CD14-positive monocyte (primary cell): ENCODE results near the gene LTBP1. TPM values are rescaled to one million over a fixed set of nuclear protein-coding genes. Genes with fewer than 3 reads are reported as not detected.

Experiments
- DNase-seq, 3 donors: peaks; one replicate each; pipeline ENCODE4 v3.0.0-alpha.2; 2011 to 2022
- H2AFZ ChIP-seq: 2 replicates; pipeline ENCODE4 v1.6.0; 2012; ENCODE audit warnings: mild to moderate bottlenecking, low read depth, low read length, inconsistent platforms; ENCODE audit not compliant: insufficient read depth, poor library complexity, severe bottlenecking
- H3K27ac ChIP-seq, 2 donors: 1 replicate in 1 of 2; 2 replicates in 1 of 2; pipeline ENCODE4 v1.5.1; 2012 to 2013; ENCODE audit warnings: low read length in 2 of 2, control low read depth in 1 of 2, inconsistent platforms in 1 of 2, low read depth in 1 of 2, mild to moderate bottlenecking in 1 of 2
- H3K27me3 ChIP-seq, 2 donors: one replicate each; pipeline versions ENCODE4 v1.6.0 to v1.6.1; 2011 to 2013; ENCODE audit warnings: low read length in 2 of 2; ENCODE audit not compliant: control insufficient read depth in 2 of 2, insufficient read depth in 2 of 2
- H3K36me3 ChIP-seq, 2 donors: replicated peaks in 1 of 2; 1 replicate in 1 of 2; 2 replicates in 1 of 2; pipeline versions ENCODE4 v1.5.1 to v1.6.1; 2012 to 2013; ENCODE audit warnings: low read length in 2 of 2, control low read depth in 1 of 2, inconsistent platforms in 1 of 2, mild to moderate bottlenecking in 1 of 2; ENCODE audit not compliant: insufficient read depth in 2 of 2, control insufficient read depth in 1 of 2
- H3K4me1 ChIP-seq, 2 donors: 1 replicate in 1 of 2; 2 replicates in 1 of 2; pipeline versions ENCODE4 v1.5.1 to v1.6.1; 2012 to 2013; ENCODE audit warnings: low read length in 2 of 2, control low read depth in 1 of 2, inconsistent platforms in 1 of 2, mild to moderate bottlenecking in 1 of 2, moderate library complexity in 1 of 2; ENCODE audit not compliant: insufficient read depth in 2 of 2, control insufficient read depth in 1 of 2
- H3K4me2 ChIP-seq: replicated peaks from 2 replicates; pipeline ENCODE3; 2012; ENCODE audit warnings: low read length, moderate library complexity, mild to moderate bottlenecking; ENCODE audit not compliant: poor library complexity, severe bottlenecking; ENCODE audit errors: extremely low read depth
- H3K4me3 ChIP-seq, 3 experiments: fragments of 200-600 bp in 1 of 3; sonication (generic) in 1 of 3; replicated peaks in 1 of 3; 1 replicate in 2 of 3; 2 replicates in 1 of 3; pipeline ENCODE4 v1.5.1; 2011 to 2013; ENCODE audit warnings: low read length in 3 of 3, mild to moderate bottlenecking in 3 of 3, control low read depth in 2 of 3, low read depth in 2 of 3, inconsistent platforms in 1 of 3, moderate library complexity in 1 of 3
- H3K79me2 ChIP-seq: 2 replicates; pipeline ENCODE4 v1.6.0; 2012; ENCODE audit warnings: mild to moderate bottlenecking, control low read depth, inconsistent platforms, low read length, moderate library complexity; ENCODE audit not compliant: insufficient read depth
- H3K9ac ChIP-seq: 2 replicates; pipeline ENCODE4 v1.6.0; 2017; ENCODE audit warnings: low read length, mild to moderate bottlenecking; ENCODE audit not compliant: insufficient read depth, poor library complexity, severe bottlenecking
- H3K9me3 ChIP-seq, 2 donors: replicated peaks in 1 of 2; 1 replicate in 1 of 2; 2 replicates in 1 of 2; pipeline versions ENCODE4 v1.5.1 to v1.6.1; 2012 to 2013; ENCODE audit warnings: low read length in 2 of 2, control low read depth in 1 of 2; ENCODE audit not compliant: control insufficient read depth in 1 of 2, insufficient read depth in 1 of 2
- H4K20me1 ChIP-seq: 2 replicates; pipeline ENCODE4 v1.6.0; 2012; ENCODE audit warnings: mild to moderate bottlenecking, low read length, control low read depth, moderate library complexity; ENCODE audit not compliant: insufficient read depth
- H3K27ac Mint-ChIP-seq, 7 donors: one replicate each; pipeline ENCODE4 v1.8.0; 2020; ENCODE audit warnings: mild to moderate bottlenecking in 7 of 7, mixed read lengths in 7 of 7, moderate library complexity in 6 of 7, inconsistent platforms in 2 of 7
- H3K27me3 Mint-ChIP-seq, 3 donors: one replicate each; pipeline ENCODE4 v1.8.0; 2021 to 2022; ENCODE audit warnings: low read depth in 3 of 3, mild to moderate bottlenecking in 3 of 3, mixed read lengths in 3 of 3, moderate library complexity in 3 of 3, inconsistent platforms in 1 of 3
- H3K36me3 Mint-ChIP-seq, 2 donors: one replicate each; pipeline ENCODE4 v1.8.0; 2020; ENCODE audit warnings: mixed read lengths in 2 of 2, inconsistent platforms in 1 of 2, mild to moderate bottlenecking in 1 of 2
- H3K4me1 Mint-ChIP-seq: one replicate; pipeline ENCODE4 v1.8.0; 2020; ENCODE audit warnings: mild to moderate bottlenecking, mixed read lengths
- H3K4me3 Mint-ChIP-seq, 2 donors: one replicate each; pipeline ENCODE4 v1.8.0; 2020; ENCODE audit warnings: mild to moderate bottlenecking in 2 of 2, mixed read lengths in 2 of 2, moderate library complexity in 1 of 2
- H3K9me3 Mint-ChIP-seq, 7 donors: one replicate each; pipeline ENCODE4 v1.8.0; 2020 to 2022; ENCODE audit warnings: mixed read lengths in 7 of 7, mild to moderate bottlenecking in 6 of 7, moderate library complexity in 6 of 7, inconsistent platforms in 2 of 7
- WGBS: methylation state at CpG from one replicate; pipeline ENCODE4 v1.1.5; 2013; ENCODE audit warnings: missing lambda C conversion rate; ENCODE audit not compliant: insufficient coverage; 5-methylcytosine and 5-hydroxymethylcytosine counted together
- intact Hi-C, 2 donors: fragments of 100-400 bp; cut with micrococcal nuclease; formaldehyde crosslinking; loops; one replicate each; pipeline versions ENCODE4 v1.15.0 to v1.15.1; 2023
- polyA plus RNA-seq, 3 donors: library from polyadenylated mRNA; depleted of rRNA in 1 of 3; unstranded in 2 of 3; stranded (reverse) in 1 of 3; fragments of 300-500 nt in 2 of 3; fragments of >200 nt in 1 of 3; fragmentation: Illumina TruSeq in 2 of 3; gene quantifications; 1 replicate in 2 of 3; 2 replicates in 1 of 3; pipeline ENCODE4 v1.2.3, GENCODE V29; 2012 to 2021
- TF ChIP-seq, protein P1 (sequence below): fragments of 200-600 bp; IDR thresholded peaks from one replicate; pipeline ENCODE4 v1.8.0; 2022; ENCODE audit warnings: antibody characterized with exemption, mild to moderate bottlenecking

Gene LTBP1
- polyA plus RNA-seq, 3 donors: 0.18 to 0.24 TPM; not detected in 1

DNA sequence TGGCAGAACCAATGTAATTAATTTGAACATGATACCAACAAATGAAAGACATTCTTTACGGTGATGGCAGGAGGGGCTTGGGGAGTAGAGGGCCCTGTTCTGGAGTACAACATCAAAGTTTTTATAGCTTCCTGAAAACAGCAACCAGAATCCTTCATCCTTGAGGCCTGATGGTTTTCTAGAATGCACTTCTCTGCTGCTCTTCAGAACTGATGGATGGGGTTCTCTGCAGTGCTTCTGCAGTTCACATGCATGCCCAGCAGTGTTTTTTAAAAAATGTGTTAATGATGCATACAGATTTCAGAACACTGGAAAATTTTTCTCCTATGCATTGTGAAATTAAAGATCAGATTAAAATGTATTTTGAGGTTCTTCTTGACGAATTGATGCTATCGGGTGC, 2.5 kb downstream of the LTBP1 start:
- Mint-ChIP-seq H3K4me3 (peak overlapping the region in 1 of 2 donors; percentile 83), H3K27me3 (peaks cover 64 to 85% (median 72%) of the 10 kb centered on the region in 3 donors), H3K9me3 (peaks cover 0 to 17% (median 5%) of the 10 kb centered on the region in 7 donors), H3K27ac (no peak overlapping the region), H3K36me3 (peaks cover 5% of the 10 kb centered on the region in 2 donors), H3K4me1 (peaks cover 24% of the 10 kb centered on the region)
- Histone ChIP-seq H2AFZ (no peak overlapping the region), H3K4me1 (peaks cover 7 to 28% of the 10 kb centered on the region in 2 donors), H3K4me2 (no peak overlapping the region), H3K27ac (no peak overlapping the region), H3K9me3 (peaks cover 4 to 12% of the 10 kb centered on the region in 2 donors), H4K20me1 (no peaks in the 10 kb centered on the region), H3K4me3 (no peak overlapping the region), H3K36me3 (no peaks in the 10 kb centered on the region), H3K27me3 (peaks cover 46 to 74% of the 10 kb centered on the region in 2 donors), H3K79me2 (no peaks in the 10 kb centered on the region), H3K9ac (no peak overlapping the region)
- TF ChIP-seq, protein P1, sequence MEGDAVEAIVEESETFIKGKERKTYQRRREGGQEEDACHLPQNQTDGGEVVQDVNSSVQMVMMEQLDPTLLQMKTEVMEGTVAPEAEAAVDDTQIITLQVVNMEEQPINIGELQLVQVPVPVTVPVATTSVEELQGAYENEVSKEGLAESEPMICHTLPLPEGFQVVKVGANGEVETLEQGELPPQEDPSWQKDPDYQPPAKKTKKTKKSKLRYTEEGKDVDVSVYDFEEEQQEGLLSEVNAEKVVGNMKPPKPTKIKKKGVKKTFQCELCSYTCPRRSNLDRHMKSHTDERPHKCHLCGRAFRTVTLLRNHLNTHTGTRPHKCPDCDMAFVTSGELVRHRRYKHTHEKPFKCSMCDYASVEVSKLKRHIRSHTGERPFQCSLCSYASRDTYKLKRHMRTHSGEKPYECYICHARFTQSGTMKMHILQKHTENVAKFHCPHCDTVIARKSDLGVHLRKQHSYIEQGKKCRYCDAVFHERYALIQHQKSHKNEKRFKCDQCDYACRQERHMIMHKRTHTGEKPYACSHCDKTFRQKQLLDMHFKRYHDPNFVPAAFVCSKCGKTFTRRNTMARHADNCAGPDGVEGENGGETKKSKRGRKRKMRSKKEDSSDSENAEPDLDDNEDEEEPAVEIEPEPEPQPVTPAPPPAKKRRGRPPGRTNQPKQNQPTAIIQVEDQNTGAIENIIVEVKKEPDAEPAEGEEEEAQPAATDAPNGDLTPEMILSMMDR: no peak
- intact Hi-C loops: loop anchor here in 1 of 2 donors (10.0 kb wide), 1 partner anchor 394 kb away; no protein-coding TSS in a partner anchor
- no CpG with 5 or more reads among the region's 3 CpGs for whole genome bisulfite sequencing
- DNase-seq: no peak

DNA sequence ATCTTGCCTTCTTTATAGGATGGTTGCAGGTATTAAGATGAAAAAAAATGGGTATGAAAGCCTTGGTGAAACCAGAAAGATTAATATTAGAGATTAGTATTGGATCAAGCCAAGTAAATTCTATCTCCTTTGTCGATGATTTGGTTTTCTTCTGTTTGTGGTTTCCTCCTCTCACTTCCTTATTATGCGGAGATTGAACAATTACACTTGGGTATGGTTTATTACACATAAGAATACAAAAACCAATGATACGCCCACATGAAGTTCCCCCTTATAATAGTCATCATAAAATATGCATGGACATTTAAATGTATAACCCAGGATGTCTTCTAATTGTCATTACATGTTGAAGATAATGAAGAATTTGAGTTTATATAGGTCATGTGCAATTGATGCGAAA, 4.9 kb downstream of the LTBP1 start:
- intact Hi-C loops: no loop called here
- no peak for DNase-seq
- H3K4me2 ChIP-seq: no peak overlapping the region

More for the DNA sequence above, 4.9 kb downstream of the LTBP1 start:
- Histone ChIP-seq H3K79me2 (no peaks in the 10 kb centered on the region), H3K9me3 (peaks cover 0 to 12% of the 10 kb centered on the region in 2 donors), H3K4me3 (no peak overlapping the region), H3K9ac (no peak overlapping the region), H3K36me3 (no peaks in the 10 kb centered on the region), H2AFZ (no peak overlapping the region), H3K4me1 (peaks cover 7 to 23% of the 10 kb centered on the region in 2 donors), H3K27me3 (peaks cover 45 to 65% of the 10 kb centered on the region in 2 donors), H4K20me1 (no peaks in the 10 kb centered on the region), H3K27ac (no peak overlapping the region)
- H3K36me3 Mint-ChIP-seq: peaks cover 5% of the 10 kb centered on the region in 2 donors
- TF ChIP-seq, protein P1: no peak
- peaks cover 0 to 13% (median 0%) of the 10 kb centered on the region in 7 donors for H3K9me3 Mint-ChIP-seq
- no peak overlapping the region for H3K27ac Mint-ChIP-seq
- H3K4me3 Mint-ChIP-seq: peak overlapping the region in 1 of 2 donors; percentile 46
- 100% methylated on average over 1 of the region's 4 CpGs for WGBS
- peaks cover 22% of the 10 kb centered on the region for H3K4me1 Mint-ChIP-seq
- H3K27me3 Mint-ChIP-seq: peaks cover 57 to 73% (median 64%) of the 10 kb centered on the region in 3 donors
